B cell (primary cell): ENCODE data around the gene CTIF. TPM values are rescaled to one million over a fixed set of nuclear protein-coding genes. Genes with fewer than 3 reads are reported as not detected.
A peak's percentile ranks its signal among the peaks of the same experiment; 100 is the strongest.

Experiments
- ATAC-seq: fragments of 200-7000 bp; cut with Tn5 transposase; one replicate; pipeline ENCODE4 v1.10.0; 2021; ENCODE audit warnings: low read depth, mild to moderate bottlenecking, moderate number of reproducible peaks, moderate library complexity
- CTCF ChIA-PET: fragments of 350-600 bp; sonication (Branson Sonifier 250); formaldehyde crosslinking; loops from one replicate; lab custom pipeline; 2021; ENCODE audit warnings: antibody characterized with exemption, inconsistent platforms; lab: Charles Lee
- POLR2A ChIA-PET: fragments of 350-600 bp; sonication (Branson Sonifier 250); formaldehyde crosslinking; loops from one replicate; lab custom pipeline; 2021; ENCODE audit warnings: antibody characterized with exemption; lab: Charles Lee
- DNase-seq: peaks from one replicate; pipeline ENCODE4 v3.0.0; 2013
- H2AFZ ChIP-seq: 2 replicates; pipeline ENCODE4 v1.6.1; 2012; ENCODE audit warnings: mild to moderate bottlenecking, low read depth, low read length; ENCODE audit not compliant: insufficient read depth, poor library complexity, severe bottlenecking
- H3K27ac ChIP-seq, 2 donors: 1 replicate in 1 of 2; 2 replicates in 1 of 2; pipeline ENCODE4 v1.5.1; 2012 to 2013; ENCODE audit warnings: low read length in 2 of 2, mild to moderate bottlenecking in 2 of 2, moderate library complexity in 1 of 2
- H3K27me3 ChIP-seq, 4 experiments: fragments of 200-600 bp in 1 of 4; sonication (generic) in 1 of 4; replicated peaks in 1 of 4; 1 replicate in 2 of 4; 2 replicates in 2 of 4; pipeline versions ENCODE4 v1.6.1 to v1.7.0; 2013 to 2016; ENCODE audit warnings: low read length in 3 of 4, mild to moderate bottlenecking in 2 of 4, mixed read lengths in 1 of 4, moderate library complexity in 1 of 4; ENCODE audit not compliant: insufficient read depth in 4 of 4, control insufficient read depth in 3 of 4; ENCODE audit errors: control extremely low read depth in 1 of 4
- H3K36me3 ChIP-seq, 2 experiments: replicated peaks in 1 of 2; 1 replicate in 1 of 2; 2 replicates in 1 of 2; pipeline versions ENCODE4 v1.6.1 to v1.7.1; 2013; ENCODE audit warnings: low read length in 1 of 2; ENCODE audit not compliant: insufficient read depth in 2 of 2, control insufficient read depth in 1 of 2; ENCODE audit errors: control extremely low read depth in 1 of 2, extremely low read depth in 1 of 2
- H3K4me1 ChIP-seq, 2 donors: fragments of 200-600 bp in 1 of 2; sonication (generic) in 1 of 2; 1 replicate in 1 of 2; 2 replicates in 1 of 2; pipeline versions ENCODE4 v1.5.1 to v1.6.1; 2013 to 2017; ENCODE audit warnings: low read length in 2 of 2; ENCODE audit not compliant: control insufficient read depth in 2 of 2, insufficient read depth in 2 of 2
- H3K4me2 ChIP-seq: replicated peaks from 2 replicates; pipeline ENCODE3; 2012; ENCODE audit warnings: mild to moderate bottlenecking, low read depth, low read length; ENCODE audit not compliant: poor library complexity, severe bottlenecking
- H3K4me3 ChIP-seq, 5 experiments: fragments of 200-600 bp in 1 of 5; sonication (generic) in 1 of 5; 1 replicate in 3 of 5; 2 replicates in 2 of 5; pipeline versions ENCODE4 v1.5.1 to v1.7.0; 2011 to 2016; ENCODE audit warnings: low read length in 4 of 5, mild to moderate bottlenecking in 4 of 5, low read depth in 2 of 5, control low read depth in 1 of 5, moderate library complexity in 1 of 5; ENCODE audit not compliant: insufficient read depth in 1 of 5; ENCODE audit errors: control extremely low read depth in 1 of 5, extremely low read depth in 1 of 5
- H3K79me2 ChIP-seq: fragments of 200-600 bp; sonication (generic); one replicate; pipeline ENCODE4 v1.6.0; 2016; ENCODE audit warnings: low read length; ENCODE audit not compliant: control insufficient read depth, insufficient read depth
- H3K9ac ChIP-seq: fragments of 200-600 bp; sonication (generic); 2 replicates; pipeline ENCODE4 v1.6.1; 2017; ENCODE audit warnings: mild to moderate bottlenecking, low read length, moderate library complexity
- H3K9me3 ChIP-seq, 3 donors: one replicate each; pipeline versions ENCODE4 v1.6.1 to v1.7.1; 2013; ENCODE audit warnings: low read length in 2 of 3; ENCODE audit not compliant: control insufficient read depth in 2 of 3, insufficient read depth in 1 of 3; ENCODE audit errors: control extremely low read depth in 1 of 3
- H4K20me1 ChIP-seq: 2 replicates; pipeline ENCODE4 v1.6.0; 2012; ENCODE audit warnings: mild to moderate bottlenecking, low read length; ENCODE audit not compliant: insufficient read depth, control insufficient read depth, poor library complexity, severe bottlenecking
- H3K27ac Mint-ChIP-seq: one replicate; pipeline ENCODE4 v1.8.0; 2021; ENCODE audit warnings: mixed read lengths
- H3K27me3 Mint-ChIP-seq: one replicate; pipeline ENCODE4 v1.8.0; 2021; ENCODE audit warnings: mixed read lengths
- H3K4me1 Mint-ChIP-seq: one replicate; pipeline ENCODE4 v1.8.0; 2021; ENCODE audit warnings: mixed read lengths
- H3K4me3 Mint-ChIP-seq: one replicate; pipeline ENCODE4 v1.8.0; 2021; ENCODE audit warnings: mixed read lengths
- H3K9me3 Mint-ChIP-seq: one replicate; pipeline ENCODE4 v1.8.0; 2022; ENCODE audit warnings: mixed read lengths; ENCODE audit not compliant: insufficient read depth
- EZH2 ChIP-seq: IDR thresholded peaks from 2 replicates; pipeline ENCODE4 v1.6.1; 2012; ENCODE audit warnings: borderline replicate concordance, low read depth, mild to moderate bottlenecking, moderate library complexity, low read length; ENCODE audit not compliant: insufficient read depth, poor library complexity, severe bottlenecking
- WGBS: methylation state at CpG from one replicate; pipeline ENCODE4 v1.1.5; 2013; ENCODE audit warnings: missing lambda C conversion rate; ENCODE audit not compliant: insufficient coverage; 5-methylcytosine and 5-hydroxymethylcytosine counted together
- intact Hi-C: fragments of 100-400 bp; cut with micrococcal nuclease; formaldehyde crosslinking; loops from one replicate; pipeline ENCODE4 v1.10.0; 2022
- polyA plus RNA-seq: library from polyadenylated mRNA; depleted of rRNA; stranded (reverse); fragments of >200 nt; gene quantifications from 2 replicates; pipeline ENCODE4 v1.2.3, GENCODE V29; 2012
- total RNA-seq, 2 donors: library from RNA; stranded (reverse); fragments of 120-200 nt in 1 of 2; gene quantifications; 1 replicate in 1 of 2; 2 replicates in 1 of 2; pipeline versions ENCODE4 v1.2.3 to v1.2.4, GENCODE V29; 2013 to 2022
- TF ChIP-seq, protein P1 (sequence below): fragments of 200-600 bp; IDR thresholded peaks from one replicate; pipeline ENCODE4 v1.8.0; 2022; ENCODE audit warnings: antibody characterized with exemption, mild to moderate bottlenecking

The CTIF gene
- total and polyA plus RNA-seq, 2 donors (not counting 1 experiment from before 2014, with no cell fraction given), result 3.6 to 16.2 TPM

- H3K4me1 Mint-ChIP-seq, result peaks cover 25% of the 10 kb centered on the region
- Histone ChIP-seq H3K27me3 (no peaks in the 10 kb centered on the region), H3K4me3 (no peak overlapping the region), H3K4me2 (no peak overlapping the region), H3K27ac (no peak overlapping the region), H3K9me3 (no peaks in the 10 kb centered on the region), H3K79me2 (no peaks in the 10 kb centered on the region), H3K9ac (no peak overlapping the region), H3K4me1 (peaks cover 14 to 18% of the 10 kb centered on the region in 2 donors), H4K20me1 (no peaks in the 10 kb centered on the region), H3K36me3 (no peaks in the 10 kb centered on the region), H2AFZ (no peak overlapping the region)
- DNase-seq, result no peak
- ChIA-PET CTCF (interaction anchor here (0.6 kb wide), 1 partner anchor 26 kb away, joined by 3 read pairs; no protein-coding TSS in a partner anchor), POLR2A (no interaction called here)
- H3K27ac Mint-ChIP-seq, result no peak overlapping the region
- H3K4me3 Mint-ChIP-seq, result no peak overlapping the region
- TF ChIP-seq, protein P1, sequence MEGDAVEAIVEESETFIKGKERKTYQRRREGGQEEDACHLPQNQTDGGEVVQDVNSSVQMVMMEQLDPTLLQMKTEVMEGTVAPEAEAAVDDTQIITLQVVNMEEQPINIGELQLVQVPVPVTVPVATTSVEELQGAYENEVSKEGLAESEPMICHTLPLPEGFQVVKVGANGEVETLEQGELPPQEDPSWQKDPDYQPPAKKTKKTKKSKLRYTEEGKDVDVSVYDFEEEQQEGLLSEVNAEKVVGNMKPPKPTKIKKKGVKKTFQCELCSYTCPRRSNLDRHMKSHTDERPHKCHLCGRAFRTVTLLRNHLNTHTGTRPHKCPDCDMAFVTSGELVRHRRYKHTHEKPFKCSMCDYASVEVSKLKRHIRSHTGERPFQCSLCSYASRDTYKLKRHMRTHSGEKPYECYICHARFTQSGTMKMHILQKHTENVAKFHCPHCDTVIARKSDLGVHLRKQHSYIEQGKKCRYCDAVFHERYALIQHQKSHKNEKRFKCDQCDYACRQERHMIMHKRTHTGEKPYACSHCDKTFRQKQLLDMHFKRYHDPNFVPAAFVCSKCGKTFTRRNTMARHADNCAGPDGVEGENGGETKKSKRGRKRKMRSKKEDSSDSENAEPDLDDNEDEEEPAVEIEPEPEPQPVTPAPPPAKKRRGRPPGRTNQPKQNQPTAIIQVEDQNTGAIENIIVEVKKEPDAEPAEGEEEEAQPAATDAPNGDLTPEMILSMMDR, result no peak
- TF ChIP-seq EZH2, result no peak
- no peaks in the 10 kb centered on the region for H3K27me3 Mint-ChIP-seq
- ATAC-seq, result no peak
- WGBS, result 97% methylated on average over 8 of the region's 10 CpGs
- intact Hi-C loops, result no loop called here
- no peaks in the 10 kb centered on the region for H3K9me3 Mint-ChIP-seq
Measured at GRCh38 chr18:48805826-48806535, 267.1 kb downstream of the CTIF start.

DNA sequence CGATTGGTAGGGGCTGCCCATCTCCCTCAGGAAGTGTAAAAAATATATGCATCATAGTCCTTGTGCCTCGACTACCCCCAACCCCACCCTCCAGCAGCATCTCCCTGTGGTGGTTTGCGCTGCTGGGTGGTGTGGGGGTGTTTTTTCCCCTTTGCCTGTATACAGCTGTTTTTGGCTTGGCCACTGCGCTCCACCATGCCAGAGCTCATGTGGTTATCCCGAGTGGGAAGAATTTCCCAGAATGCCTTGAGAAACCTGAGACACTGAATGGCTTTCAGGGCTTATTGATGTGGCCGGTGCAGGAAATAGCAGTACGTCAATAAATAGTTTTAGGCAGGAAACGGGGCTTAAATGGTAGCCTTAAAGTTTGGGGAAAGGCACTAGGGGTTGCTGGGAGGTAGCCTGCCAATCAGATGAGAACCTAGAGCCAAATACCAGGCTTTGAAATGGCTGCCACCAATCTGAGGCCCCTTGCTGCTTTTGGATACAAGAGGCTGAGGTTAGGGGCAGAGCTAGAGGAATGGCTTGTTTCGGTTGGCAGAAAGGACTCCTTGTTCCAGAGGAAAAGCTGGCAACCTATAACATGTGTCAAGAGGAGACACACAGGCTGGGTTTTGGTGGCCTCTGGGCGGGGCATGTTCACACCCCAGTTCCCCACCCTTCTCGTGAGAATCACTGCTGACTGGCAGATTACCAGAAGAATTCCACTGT lies 267.9 kb downstream of the CTIF start:
- TF ChIP-seq, protein P1, result no peak
- TF ChIP-seq EZH2, result no peak
- Mint-ChIP-seq H3K9me3 (no peaks in the 10 kb centered on the region), H3K27me3 (no peaks in the 10 kb centered on the region), H3K4me3 (no peak overlapping the region), H3K27ac (peak overlapping the region; percentile 32), H3K4me1 (peaks cover 21% of the 10 kb centered on the region)
- CTCF ChIA-PET, result no interaction called here
- Histone ChIP-seq H3K9ac (no peak overlapping the region), H2AFZ (no peak overlapping the region), H4K20me1 (no peaks in the 10 kb centered on the region), H3K27ac (no peak overlapping the region), H3K4me1 (peaks cover 7 to 11% of the 10 kb centered on the region in 2 donors), H3K27me3 (no peaks in the 10 kb centered on the region), H3K79me2 (no peaks in the 10 kb centered on the region), H3K9me3 (no peaks in the 10 kb centered on the region), H3K36me3 (no peaks in the 10 kb centered on the region), H3K4me2 (no peak overlapping the region), H3K4me3 (no peak overlapping the region)
- intact Hi-C loops, result no loop called here
- DNase-seq (no peak), ATAC-seq (no peak)
- 66% methylated on average over 7 of the region's 11 CpGs for WGBS
- POLR2A ChIA-PET, result no interaction called here
